Neural progenitor cell (in vitro differentiated cells): ENCODE data around the gene CHST5. TPM values are rescaled to one million over a fixed set of nuclear protein-coding genes. Genes with fewer than 3 reads are reported as not detected.
A peak's percentile ranks its signal among the peaks of the same experiment; 100 is the strongest.

ENCODE experiments used
- DNase-seq: peaks from one replicate; pipeline ENCODE4 v3.0.0-alpha.2; 2016; ENCODE audit warnings: low spot score
- H2AFZ ChIP-seq: fragments of 200-600 bp; sonication (generic); replicated peaks from 2 replicates; pipeline ENCODE4 v1.6.1; 2016; ENCODE audit warnings: antibody characterized with exemption
- H3F3A ChIP-seq: fragments of 200-600 bp; sonication (generic); 2 replicates; pipeline ENCODE4 v1.6.1; 2016; ENCODE audit warnings: antibody characterized with exemption, low read depth
- H3K27ac ChIP-seq: fragments of 200-600 bp; sonication (generic); 2 replicates; pipeline ENCODE4 v1.5.1; 2016; ENCODE audit warnings: mild to moderate bottlenecking
- H3K27me3 ChIP-seq: fragments of 200-600 bp; sonication (generic); 2 replicates; pipeline ENCODE4 v1.6.1; 2016; ENCODE audit warnings: mild to moderate bottlenecking, moderate library complexity
- H3K36me3 ChIP-seq: fragments of 200-600 bp; sonication (generic); 2 replicates; pipeline ENCODE4 v1.5.1; 2016
- H3K4me1 ChIP-seq: fragments of 200-600 bp; sonication (generic); 2 replicates; pipeline ENCODE4 v1.6.1; 2016; ENCODE audit warnings: mixed run types
- H3K4me2 ChIP-seq: fragments of 200-600 bp; sonication (generic); 2 replicates; pipeline ENCODE4 v1.6.1; 2016
- H3K4me3 ChIP-seq: fragments of 200-600 bp; sonication (generic); 2 replicates; pipeline ENCODE4 v1.5.1; 2016
- H3K79me2 ChIP-seq: fragments of 200-600 bp; sonication (generic); 2 replicates; pipeline ENCODE4 v1.6.1; 2016; ENCODE audit warnings: low read depth
- H3K9ac ChIP-seq: fragments of 200-600 bp; sonication (generic); 2 replicates; pipeline ENCODE4 v1.6.1; 2016
- H3K9me3 ChIP-seq: fragments of 200-600 bp; sonication (generic); 2 replicates; pipeline ENCODE4 v1.5.1; 2016; ENCODE audit warnings: low read depth
- H4K20me1 ChIP-seq: fragments of 200-600 bp; sonication (generic); 2 replicates; pipeline ENCODE4 v1.6.1; 2016; ENCODE audit warnings: low read depth
- H3K27ac Mint-ChIP-seq: 3 replicates; pipeline ENCODE4 v1.8.0; 2021; ENCODE audit warnings: mixed read lengths
- H3K27me3 Mint-ChIP-seq: 2 replicates; pipeline ENCODE4 v1.8.0; 2022; ENCODE audit warnings: low read depth, mild to moderate bottlenecking, inconsistent platforms, moderate library complexity, mixed read lengths; ENCODE audit not compliant: insufficient read depth
- H3K36me3 Mint-ChIP-seq: 3 replicates; pipeline ENCODE4 v1.8.0; 2021; ENCODE audit warnings: mixed read lengths
- H3K4me1 Mint-ChIP-seq: 3 replicates; pipeline ENCODE4 v1.8.0; 2021; ENCODE audit warnings: mixed read lengths
- H3K4me3 Mint-ChIP-seq: 3 replicates; pipeline ENCODE4 v1.8.0; 2021; ENCODE audit warnings: mild to moderate bottlenecking, moderate library complexity, mixed read lengths
- H3K9me3 Mint-ChIP-seq: 3 replicates; pipeline ENCODE4 v1.8.0; 2020; ENCODE audit warnings: mixed read lengths
- CTCF ChIP-seq: fragments of 200-600 bp; sonication (generic); IDR thresholded peaks from 2 replicates; pipeline ENCODE4 v1.5.1; 2017; ENCODE audit warnings: antibody characterized with exemption, mild to moderate bottlenecking
- EZH2 ChIP-seq: fragments of 200-600 bp; sonication (generic); IDR thresholded peaks from 2 replicates; pipeline ENCODE4 v1.6.1; 2017; ENCODE audit warnings: antibody characterized with exemption, mild to moderate bottlenecking, moderate library complexity
- EZH2phosphoT487 ChIP-seq: fragments of 200-600 bp; sonication (generic); IDR thresholded peaks from 2 replicates; pipeline ENCODE4 v1.6.1; 2017; ENCODE audit warnings: antibody characterized with exemption
- total RNA-seq: library from RNA; depleted of rRNA; stranded (reverse); fragments of >200 nt; gene quantifications from 2 replicates; pipeline ENCODE4 v1.2.3, GENCODE V29; 2015; ENCODE audit warnings: low replicate concordance

The CHST5 gene
- total RNA-seq, 1 donor from 2014 or later, result not detected

- no peaks in the 10 kb centered on the region for H3K9me3 Mint-ChIP-seq
- H3K4me3 ChIP-seq, result no peak overlapping the region
- H3K36me3 ChIP-seq, result no peaks in the 10 kb centered on the region
- no peak overlapping the region for H3K27ac Mint-ChIP-seq
- DNase-seq, result no peak
- H3K4me1 ChIP-seq, result peaks cover 11% of the 10 kb centered on the region
- H3K4me3 Mint-ChIP-seq, result no peak overlapping the region
- H3K9me3 ChIP-seq, result no peaks in the 10 kb centered on the region
- H3K79me2 ChIP-seq, result peaks cover 5% of the 10 kb centered on the region
- no peaks in the 10 kb centered on the region for H3K36me3 Mint-ChIP-seq
- H3K4me1 Mint-ChIP-seq, result peaks cover 19% of the 10 kb centered on the region
- H4K20me1 ChIP-seq, result no peaks in the 10 kb centered on the region
- H3K27ac ChIP-seq, result no peak overlapping the region
- H3F3A ChIP-seq, result peaks cover 23% of the 10 kb centered on the region
- peaks cover 8% of the 10 kb centered on the region for H3K27me3 ChIP-seq
- no peak overlapping the region for H2AFZ ChIP-seq
- peaks cover 11% of the 10 kb centered on the region for H3K27me3 Mint-ChIP-seq
- H3K9ac ChIP-seq, result no peak overlapping the region
- no peak for TF ChIP-seq EZH2
- no peak for TF ChIP-seq CTCF
- TF ChIP-seq EZH2phosphoT487, result no peak
- H3K4me2 ChIP-seq, result no peak overlapping the region
These were observed 38.4 kb downstream of the CHST5 start for GRCh38 chr16:75497558-75497957.

GRCh38 chr16:75495076-75495674 lies 40.7 kb downstream of the CHST5 start, which contains the start of gene CHST6:
CHST6 (minus strand) TSS chr16:75495441; CDS start chr16:75479828, 15,613 bp downstream.
- Histone ChIP-seq H3K27ac (no peak within 1 kb of the TSS), H3K9me3 (no peaks in the 10 kb centered on the region), H4K20me1 (peaks cover 7% of the 10 kb centered on the region), H2AFZ (peak within 1 kb of the TSS; percentile 80), H3K36me3 (no peaks in the 10 kb centered on the region), H3F3A (peaks cover 34% of the 10 kb centered on the region), H3K4me3 (peak within 1 kb of the TSS; percentile 77), H3K27me3 (peaks cover 8% of the 10 kb centered on the region), H3K4me1 (peaks cover 21% of the 10 kb centered on the region), H3K4me2 (peak within 1 kb of the TSS; percentile 96), H3K9ac (no peak within 1 kb of the TSS), H3K79me2 (peaks cover 9% of the 10 kb centered on the region)
- DNase-seq, result peak; percentile 84
- Mint-ChIP-seq H3K36me3 (no peaks in the 10 kb centered on the region), H3K4me3 (peak within 1 kb of the TSS; percentile 89), H3K27ac (no peak within 1 kb of the TSS), H3K4me1 (peaks cover 16% of the 10 kb centered on the region), H3K27me3 (peaks cover 11% of the 10 kb centered on the region), H3K9me3 (no peaks in the 10 kb centered on the region)
- TF ChIP-seq EZH2, result peak; percentile 55
- TF ChIP-seq CTCF, result no peak

DNA sequence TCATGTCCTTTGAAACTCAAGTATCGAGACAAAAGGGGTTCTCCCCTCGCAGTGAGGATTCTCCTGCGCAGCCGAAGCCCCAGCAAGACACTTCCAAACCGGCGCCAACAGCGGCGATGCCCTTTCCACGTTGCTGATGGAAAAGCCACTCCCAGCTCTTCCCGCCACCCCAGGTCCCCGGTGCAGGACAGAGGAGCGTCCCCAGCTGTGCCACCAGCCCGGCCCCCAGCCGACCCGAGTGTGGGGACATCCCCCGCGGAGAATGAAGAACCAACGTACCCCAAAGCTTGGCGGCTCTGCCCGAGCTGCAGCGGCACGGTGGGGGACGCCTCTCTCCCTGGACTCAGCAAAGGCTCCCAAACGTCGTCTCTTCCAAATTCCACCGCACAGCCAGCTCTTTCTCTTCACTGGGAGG lies 41.2 kb downstream of the CHST5 start:
- Histone ChIP-seq H3K79me2 (peaks cover 9% of the 10 kb centered on the region), H3K9me3 (no peaks in the 10 kb centered on the region), H3F3A (peaks cover 34% of the 10 kb centered on the region), H3K27me3 (peaks cover 8% of the 10 kb centered on the region), H3K4me2 (peak overlapping the region; percentile 96), H3K36me3 (no peaks in the 10 kb centered on the region), H3K9ac (no peak overlapping the region), H2AFZ (peak overlapping the region; percentile 80), H3K4me3 (peak overlapping the region; percentile 77), H3K4me1 (peaks cover 19% of the 10 kb centered on the region), H4K20me1 (peaks cover 7% of the 10 kb centered on the region), H3K27ac (no peak overlapping the region)
- no peak for DNase-seq
- peaks cover 11% of the 10 kb centered on the region for H3K27me3 Mint-ChIP-seq
- peaks cover 12% of the 10 kb centered on the region for H3K4me1 Mint-ChIP-seq
- TF ChIP-seq EZH2 (no peak), CTCF (no peak), EZH2phosphoT487 (no peak)
- H3K27ac Mint-ChIP-seq, result no peak overlapping the region
- no peaks in the 10 kb centered on the region for H3K36me3 Mint-ChIP-seq
- H3K9me3 Mint-ChIP-seq, result no peaks in the 10 kb centered on the region
- peak overlapping the region; percentile 89 for H3K4me3 Mint-ChIP-seq
